SK-N-SH (cell line): ENCODE results near the gene ATG16L2. TPM values are rescaled to one million over a fixed set of nuclear protein-coding genes. Genes with fewer than 3 reads are reported as not detected.
A peak's percentile ranks its signal among the peaks of the same experiment; 100 is the strongest.

Experiments used
- CTCF ChIA-PET: fragments of 300-600, 350-600 bp; formaldehyde crosslinking; extraction: SDS; loops from one replicate; lab custom pipeline; 2021; lab: Yijun Ruan, JAX
- POLR2A ChIA-PET: fragments of 350-600 bp; sonication (Branson Sonifier 250); formaldehyde crosslinking; extraction: SDS; loops from one replicate; lab custom pipeline; 2020; ENCODE audit warnings: antibody characterized with exemption, inconsistent platforms; lab: Yijun Ruan, JAX
- DNase-seq: peaks from one replicate; pipeline ENCODE4 v3.0.0; 2012
- H2AFZ ChIP-seq: fragments of 200-600 bp; sonication (generic); 2 replicates; pipeline ENCODE4 v1.8.1; 2016; ENCODE audit warnings: antibody characterized with exemption, mild to moderate bottlenecking, low read depth
- H3F3A ChIP-seq: fragments of 200-600 bp; sonication (generic); replicated peaks from 2 replicates; pipeline ENCODE3; 2016; ENCODE audit warnings: antibody characterized with exemption, mild to moderate bottlenecking; ENCODE audit not compliant: insufficient read depth
- H3K27ac ChIP-seq, 2 experiments: fragments of 200-500 bp in 1 of 2; fragments of 200-600 bp in 1 of 2; sonication (Bioruptor generic) in 1 of 2; sonication (generic), shearing (Covaris generic) in 1 of 2; 2 replicates each; pipeline versions ENCODE4 v1.5.1 to v1.6.1; 2014 to 2016; ENCODE audit warnings: low read depth in 2 of 2, inconsistent platforms in 1 of 2, low read length in 1 of 2, mild to moderate bottlenecking in 1 of 2, mixed read lengths in 1 of 2
- H3K27me3 ChIP-seq: fragments of 200-600 bp; sonication (generic), shearing (Covaris generic); 2 replicates; pipeline ENCODE4 v1.6.1; 2016; ENCODE audit warnings: mixed run types; ENCODE audit not compliant: insufficient read depth
- H3K36me3 ChIP-seq, 2 experiments: fragments of 200-500 bp in 1 of 2; fragments of 200-600 bp in 1 of 2; sonication (Bioruptor generic) in 1 of 2; sonication (generic) in 1 of 2; replicated peaks in 1 of 2; 2 replicates each; pipeline versions ENCODE3 to v1.5.1; 2014 to 2016; ENCODE audit warnings: low read length in 1 of 2, mild to moderate bottlenecking in 1 of 2; ENCODE audit not compliant: insufficient read depth in 2 of 2, control insufficient read depth in 1 of 2
- H3K4me1 ChIP-seq, 2 experiments: fragments of 200-500 bp in 1 of 2; fragments of 200-600 bp in 1 of 2; sonication (Bioruptor generic) in 1 of 2; sonication (generic), shearing (Covaris generic) in 1 of 2; 2 replicates each; pipeline versions ENCODE4 v1.5.1 to v1.6.1; 2014 to 2016; ENCODE audit warnings: low read depth in 1 of 2, low read length in 1 of 2, mixed run types in 1 of 2; ENCODE audit not compliant: insufficient read depth in 2 of 2, control insufficient read depth in 1 of 2
- H3K4me2 ChIP-seq: fragments of 200-600 bp; sonication (generic), shearing (Covaris generic); 2 replicates; pipeline ENCODE4 v1.6.1; 2017; ENCODE audit warnings: mixed run types
- H3K4me3 ChIP-seq, 2 experiments: fragments of 200-500 bp in 1 of 2; fragments of 200-600 bp in 1 of 2; sonication (Bioruptor generic) in 1 of 2; sonication (generic), shearing (Covaris generic) in 1 of 2; 2 replicates each; pipeline versions ENCODE4 v1.5.1 to v1.8.1; 2014 to 2016; ENCODE audit warnings: low read depth in 2 of 2, inconsistent platforms in 1 of 2, low read length in 1 of 2, mild to moderate bottlenecking in 1 of 2, mixed read lengths in 1 of 2, moderate library complexity in 1 of 2
- H3K79me2 ChIP-seq: fragments of 200-600 bp; sonication (generic); 2 replicates; pipeline ENCODE4 v1.8.1; 2017; ENCODE audit warnings: mild to moderate bottlenecking; ENCODE audit not compliant: insufficient read depth
- H3K9ac ChIP-seq: fragments of 200-600 bp; sonication (generic); 2 replicates; pipeline ENCODE4 v1.6.1; 2017; ENCODE audit warnings: mixed run types
- H3K9me2 ChIP-seq: fragments of 200-600 bp; sonication (generic); 2 replicates; pipeline ENCODE4 v1.6.1; 2017; ENCODE audit warnings: mixed run types
- H3K9me3 ChIP-seq: fragments of 200-600 bp; sonication (generic); 2 replicates; pipeline ENCODE4 v1.6.1; 2017; ENCODE audit warnings: mixed run types, mild to moderate bottlenecking, moderate library complexity
- H4K20me1 ChIP-seq: fragments of 200-600 bp; sonication (generic); 2 replicates; pipeline ENCODE4 v1.6.1; 2017; ENCODE audit warnings: mild to moderate bottlenecking, mixed run types; ENCODE audit not compliant: insufficient read depth
- FOSL2 ChIP-seq: IDR thresholded peaks from 2 replicates; pipeline ENCODE4 v1.4.0; 2012; ENCODE audit warnings: low read depth, mild to moderate bottlenecking, moderate library complexity, borderline replicate concordance
- GATA2 ChIP-seq: sonication (generic); formaldehyde crosslinking; IDR thresholded peaks from 2 replicates; pipeline ENCODE4 v1.5.0; 2020; ENCODE audit warnings: mild to moderate bottlenecking, missing genetic modification reagents
- IRF3 ChIP-seq: fragments of 150-350 bp; IDR thresholded peaks from 2 replicates; pipeline ENCODE4 v1.6.1; 2016; ENCODE audit warnings: mild to moderate bottlenecking, low read depth, low read length
- MEF2A ChIP-seq: IDR thresholded peaks from 2 replicates; pipeline ENCODE4 v1.4.0; 2012; ENCODE audit warnings: low read depth, borderline replicate concordance
- NFIC ChIP-seq: IDR thresholded peaks from 2 replicates; pipeline ENCODE4 v1.4.0; 2012; ENCODE audit warnings: borderline replicate concordance
- POLR2AphosphoS5 ChIP-seq: IDR thresholded peaks from 2 replicates; pipeline ENCODE4 v1.6.1; 2012; ENCODE audit warnings: low read depth, low read length
- RAD21 ChIP-seq: IDR thresholded peaks from 2 replicates; pipeline ENCODE4 v1.6.1; 2012; ENCODE audit warnings: mild to moderate bottlenecking, low read length
- RXRA ChIP-seq: IDR thresholded peaks from 2 replicates; pipeline ENCODE4 v1.4.0; 2012; ENCODE audit warnings: low read depth, mild to moderate bottlenecking, borderline replicate concordance
- TEAD4 ChIP-seq: IDR thresholded peaks from 2 replicates; pipeline ENCODE4 v1.4.0; 2012; ENCODE audit warnings: mild to moderate bottlenecking, borderline replicate concordance; ENCODE audit not compliant: insufficient read depth
- WGBS: methylation state at CpG from one replicate; pipeline ENCODE4 v1.1.6; 2017; ENCODE audit warnings: low lambda C conversion rate; 5-methylcytosine and 5-hydroxymethylcytosine counted together
- polyA plus RNA-seq, 3 experiments: library from polyadenylated mRNA; depleted of rRNA; stranded (reverse); fragments of >200 nt; gene quantifications; 2 replicates each; pipeline ENCODE4 v1.2.3, GENCODE V29; 2012
- TF ChIP-seq, protein P1 (sequence below): fragments of 200-600 bp; sonication (generic); IDR thresholded peaks from 2 replicates; pipeline ENCODE4 v1.6.1; 2017; ENCODE audit warnings: antibody characterized with exemption, mild to moderate bottlenecking, moderate library complexity

Gene ATG16L2
- polyA plus RNA-seq, 1 of the 3 experiments (the other 2 are of a cell fraction): 26.9 TPM

GRCh38 chr11:72815110-72815618 is 953 bp downstream of the ATG16L2 start:
- H3K4me1 ChIP-seq: peaks cover 8 to 33% of the 10 kb centered on the region in 2 experiments; a peak in 2 of 4 replicates
- H3K36me3 ChIP-seq: no peaks in the 10 kb centered on the region
- ChIA-PET POLR2A (no interaction called here), CTCF (interaction anchor here (1.0 to 5.4 kb wide), 7 partner anchors 16 to 427 kb away, joined by 3 to 33 read pairs (median 5); no protein-coding TSS in a partner anchor)
- peaks cover 25% of the 10 kb centered on the region; the same call in 1 of the 2 replicates for H3K79me2 ChIP-seq
- WGBS: 66% methylated on average over 3 of the region's 13 CpGs
- H3K27ac ChIP-seq: peak overlapping the region; percentile 91 to 96
- H3K9me2 ChIP-seq: no peaks in the 10 kb centered on the region
- H3K27me3 ChIP-seq: no peaks in the 10 kb centered on the region
- no peaks in the 10 kb centered on the region for H4K20me1 ChIP-seq
- H3K4me2 ChIP-seq: peak overlapping the region; percentile 97
- H3K9ac ChIP-seq: peak overlapping the region; percentile 97
- peak overlapping the region; percentile 83 to 92 for H3K4me3 ChIP-seq
- no peak for DNase-seq
- TF ChIP-seq NFIC: no peak
- no peak for TF ChIP-seq MEF2A
- no peak for TF ChIP-seq RXRA
- peak overlapping the region; percentile 89 for H2AFZ ChIP-seq
- H3F3A ChIP-seq: no peaks in the 10 kb centered on the region
- H3K9me3 ChIP-seq: no peaks in the 10 kb centered on the region

DNA sequence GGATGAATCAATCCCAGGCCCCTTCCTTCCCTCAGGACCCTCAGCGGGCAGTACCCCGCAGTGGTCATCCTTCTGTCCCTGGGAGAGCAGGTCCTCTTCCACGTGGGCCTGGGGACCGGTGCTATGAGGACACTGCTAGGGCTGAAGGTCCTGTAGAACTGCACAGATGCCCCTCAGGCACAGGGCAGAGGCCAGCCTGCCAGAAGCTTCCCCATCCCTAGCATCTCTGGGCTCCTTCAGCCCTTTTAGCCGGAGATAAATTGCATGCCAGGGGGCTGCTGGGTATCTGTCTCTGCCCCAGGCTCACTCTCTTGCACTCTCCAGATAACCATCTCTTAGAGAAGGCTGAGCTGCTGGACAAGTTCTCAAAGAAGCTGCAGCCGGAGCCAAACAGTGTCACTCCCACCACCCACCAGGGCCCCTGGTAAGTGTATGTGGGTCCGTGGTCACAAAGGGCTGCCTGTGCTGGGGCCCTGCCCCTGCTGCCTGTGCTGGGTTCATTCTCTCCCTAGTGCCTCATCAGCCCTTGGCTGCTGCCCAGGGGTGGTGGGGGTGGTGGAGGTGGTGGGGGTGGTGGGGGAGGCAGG is 2.3 kb downstream of the ATG16L2 start:
- POLR2A ChIA-PET: interaction anchor here (0.8 kb wide), 1 partner anchor 22 kb away, joined by 3 read pairs; no protein-coding TSS in a partner anchor

GRCh38 chr11:72817966-72818365 is 3.8 kb downstream of the ATG16L2 start:
- TF ChIP-seq, protein P1, sequence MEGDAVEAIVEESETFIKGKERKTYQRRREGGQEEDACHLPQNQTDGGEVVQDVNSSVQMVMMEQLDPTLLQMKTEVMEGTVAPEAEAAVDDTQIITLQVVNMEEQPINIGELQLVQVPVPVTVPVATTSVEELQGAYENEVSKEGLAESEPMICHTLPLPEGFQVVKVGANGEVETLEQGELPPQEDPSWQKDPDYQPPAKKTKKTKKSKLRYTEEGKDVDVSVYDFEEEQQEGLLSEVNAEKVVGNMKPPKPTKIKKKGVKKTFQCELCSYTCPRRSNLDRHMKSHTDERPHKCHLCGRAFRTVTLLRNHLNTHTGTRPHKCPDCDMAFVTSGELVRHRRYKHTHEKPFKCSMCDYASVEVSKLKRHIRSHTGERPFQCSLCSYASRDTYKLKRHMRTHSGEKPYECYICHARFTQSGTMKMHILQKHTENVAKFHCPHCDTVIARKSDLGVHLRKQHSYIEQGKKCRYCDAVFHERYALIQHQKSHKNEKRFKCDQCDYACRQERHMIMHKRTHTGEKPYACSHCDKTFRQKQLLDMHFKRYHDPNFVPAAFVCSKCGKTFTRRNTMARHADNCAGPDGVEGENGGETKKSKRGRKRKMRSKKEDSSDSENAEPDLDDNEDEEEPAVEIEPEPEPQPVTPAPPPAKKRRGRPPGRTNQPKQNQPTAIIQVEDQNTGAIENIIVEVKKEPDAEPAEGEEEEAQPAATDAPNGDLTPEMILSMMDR: no peak
- TF ChIP-seq FOSL2 (no peak), TEAD4 (no peak), RAD21 (no peak), MEF2A (no peak), POLR2AphosphoS5 (no peak), IRF3 (no peak)
- Histone ChIP-seq H3K27me3 (no peaks in the 10 kb centered on the region), H3K9ac (no peak overlapping the region), H3K4me1 (peaks cover 13 to 43% of the 10 kb centered on the region in 2 experiments; a peak in 2 of 4 replicates), H4K20me1 (no peaks in the 10 kb centered on the region), H3F3A (no peaks in the 10 kb centered on the region), H3K79me2 (peaks cover 7% of the 10 kb centered on the region; the same call in 1 of the 2 replicates), H3K4me2 (no peak overlapping the region), H3K36me3 (no peaks in the 10 kb centered on the region), H3K9me2 (no peaks in the 10 kb centered on the region), H3K9me3 (no peaks in the 10 kb centered on the region), H2AFZ (no peak overlapping the region), H3K27ac (no peak overlapping the region), H3K4me3 (no peak overlapping the region)
- POLR2A ChIA-PET: no interaction called here
- DNase-seq: no peak
- WGBS: 96% methylated on average over 4 of the region's 4 CpGs
- CTCF ChIA-PET: interaction anchor here (1.1 to 4.0 kb wide), 2 partner anchors 13 to 517 kb away, joined by 3 to 17 read pairs; no protein-coding TSS in a partner anchor

More for the DNA sequence above, 2.3 kb downstream of the ATG16L2 start:
- peak; percentile 63 for DNase-seq
- H3K4me3 ChIP-seq: no peak overlapping the region
- no peak overlapping the region for H2AFZ ChIP-seq
- no peaks in the 10 kb centered on the region for H4K20me1 ChIP-seq
- H3K27ac ChIP-seq: no peak overlapping the region; a peak in 1 of 4 replicates
- no peaks in the 10 kb centered on the region for H3K9me2 ChIP-seq
- peaks cover 11 to 40% of the 10 kb centered on the region in 2 experiments; a peak in 2 of 4 replicates for H3K4me1 ChIP-seq
- H3F3A ChIP-seq: no peaks in the 10 kb centered on the region
- TF ChIP-seq NFIC (no peak), GATA2 (peak; percentile 36; the same call in 1 of the 2 replicates)
- H3K36me3 ChIP-seq: no peaks in the 10 kb centered on the region
- H3K79me2 ChIP-seq: peaks cover 21% of the 10 kb centered on the region; the same call in 1 of the 2 replicates
- CTCF ChIA-PET: interaction anchor here (0.7 to 5.4 kb wide), 7 partner anchors 15 to 426 kb away, joined by 3 to 33 read pairs (median 4); no protein-coding TSS in a partner anchor
- H3K27me3 ChIP-seq: no peaks in the 10 kb centered on the region
- H3K9ac ChIP-seq: no peak overlapping the region
- H3K4me2 ChIP-seq: peak overlapping the region; percentile 97; the same call in 1 of the 2 replicates
- H3K9me3 ChIP-seq: no peaks in the 10 kb centered on the region
- WGBS: 56% methylated on average over 7 of the region's 7 CpGs
